HEK293 (cell line): ENCODE results near the gene PTPRK.

Experiments
- CTCF ChIA-PET: fragments of 350-600 bp; formaldehyde crosslinking; extraction: SDS; loops from one replicate; lab custom pipeline; 2021; ENCODE audit warnings: antibody characterized with exemption; lab: Yijun Ruan, JAX
- POLR2A ChIA-PET: fragments of 300-600 bp; formaldehyde crosslinking; extraction: SDS; loops from one replicate; lab custom pipeline; 2020; ENCODE audit warnings: antibody characterized with exemption, inconsistent platforms; lab: Yijun Ruan, JAX
- H3K27ac ChIP-seq: fragments of 200-500 bp; sonication (Bioruptor generic); 2 replicates; pipeline ENCODE4 v1.5.1; 2014; ENCODE audit warnings: low read depth, low read length, control low read depth, inconsistent platforms; ENCODE audit errors: extremely low read depth
- H3K36me3 ChIP-seq, 2 experiments: fragments of 200-500 bp in 1 of 2; sonication (Bioruptor generic) in 1 of 2; 1 replicate in 1 of 2; 2 replicates in 1 of 2; pipeline ENCODE4 v1.5.1; 2014 to 2017; ENCODE audit warnings: inconsistent platforms in 2 of 2, low read length in 2 of 2; ENCODE audit not compliant: control insufficient read depth in 2 of 2, insufficient read depth in 1 of 2
- H3K4me1 ChIP-seq: fragments of 200-500 bp; sonication (Bioruptor generic); 2 replicates; pipeline ENCODE4 v1.5.1; 2014; ENCODE audit warnings: mild to moderate bottlenecking, low read length, inconsistent platforms; ENCODE audit not compliant: control insufficient read depth, insufficient read depth
- H3K4me3 ChIP-seq: 2 replicates; pipeline ENCODE4 v1.5.1; 2011; ENCODE audit warnings: low read depth, mild to moderate bottlenecking, control low read depth, low read length, moderate library complexity
- H3K9me3 ChIP-seq: fragments of 200-500 bp; sonication (Bioruptor generic); 2 replicates; pipeline ENCODE4 v1.5.1; 2014; ENCODE audit warnings: low read depth, low read length, inconsistent platforms; ENCODE audit not compliant: control insufficient read depth, insufficient read depth
- EGR2 ChIP-seq: fragments of 450-650 bp; formaldehyde crosslinking; IDR thresholded peaks from 2 replicates; pipeline ENCODE4 v1.5.1; 2016; ENCODE audit warnings: low read depth, missing biosample characterization, missing genetic modification characterization
- GLI2 ChIP-seq: fragments of 450-650 bp; formaldehyde crosslinking; IDR thresholded peaks from 2 replicates; pipeline ENCODE4; 2017; ENCODE audit warnings: missing biosample characterization, missing genetic modification characterization, low read depth, borderline replicate concordance
- MZF1 ChIP-seq: fragments of 450-650 bp; formaldehyde crosslinking; IDR thresholded peaks from 2 replicates; pipeline ENCODE4 v1.5.1; 2017; ENCODE audit warnings: missing biosample characterization, missing genetic modification characterization, borderline replicate concordance
- PRDM6 ChIP-seq: fragments of 450-650 bp; formaldehyde crosslinking; IDR thresholded peaks from 2 replicates; pipeline ENCODE4 v1.5.1; 2017; ENCODE audit warnings: missing biosample characterization, missing genetic modification characterization
- SCRT1 ChIP-seq: fragments of 450-650 bp; formaldehyde crosslinking; IDR thresholded peaks from 2 replicates; pipeline ENCODE4 v1.5.1; 2016; ENCODE audit warnings: missing biosample characterization, missing genetic modification characterization, borderline replicate concordance
- SP7 ChIP-seq: fragments of 450-650 bp; formaldehyde crosslinking; IDR thresholded peaks from 2 replicates; pipeline ENCODE4 v1.5.1; 2016; ENCODE audit warnings: missing biosample characterization, missing genetic modification characterization
- TRIM28 ChIP-seq: IDR thresholded peaks from 2 replicates; pipeline ENCODE4 v1.6.1; 2011; ENCODE audit warnings: low read length, control low read depth, borderline replicate concordance
- YY2 ChIP-seq: fragments of 450-650 bp; formaldehyde crosslinking; IDR thresholded peaks from 2 replicates; pipeline ENCODE4 v1.5.1; 2016; ENCODE audit warnings: missing biosample characterization, missing genetic modification characterization
- ZNF266 ChIP-seq: fragments of 450-650 bp; formaldehyde crosslinking; IDR thresholded peaks from 2 replicates; pipeline ENCODE4 v1.5.1; 2016; ENCODE audit warnings: missing biosample characterization, missing genetic modification characterization, low read depth
- ZNF335 ChIP-seq: fragments of 450-650 bp; formaldehyde crosslinking; conservative IDR thresholded peaks from 2 replicates; pipeline ENCODE4 v1.5.1; 2016; ENCODE audit warnings: missing biosample characterization, missing genetic modification characterization
- ZNF366 ChIP-seq: fragments of 450-650 bp; formaldehyde crosslinking; conservative IDR thresholded peaks from 2 replicates; pipeline ENCODE4 v1.5.1; 2016; ENCODE audit warnings: missing biosample characterization, missing genetic modification characterization
- ZNF426 ChIP-seq: fragments of 450-650 bp; formaldehyde crosslinking; IDR thresholded peaks from 2 replicates; pipeline ENCODE4 v1.5.1; 2017; ENCODE audit warnings: missing biosample characterization, missing genetic modification characterization, mild to moderate bottlenecking, inconsistent platforms, moderate library complexity
- ZNF530 ChIP-seq: fragments of 450-650 bp; formaldehyde crosslinking; IDR thresholded peaks from 2 replicates; pipeline ENCODE4 v1.5.1; 2016; ENCODE audit warnings: low read depth, missing biosample characterization, missing genetic modification characterization
- ZNF629 ChIP-seq: fragments of 450-650 bp; formaldehyde crosslinking; IDR thresholded peaks from 2 replicates; pipeline ENCODE4 v1.5.1; 2017; ENCODE audit warnings: missing biosample characterization, missing genetic modification characterization
- ZNF670 ChIP-seq: fragments of 450-650 bp; formaldehyde crosslinking; IDR thresholded peaks from 2 replicates; pipeline ENCODE4 v1.5.1; 2016; ENCODE audit warnings: missing biosample characterization, missing genetic modification characterization, low read depth
- ZNF785 ChIP-seq: fragments of 450-650 bp; formaldehyde crosslinking; IDR thresholded peaks from 2 replicates; pipeline ENCODE4 v1.5.1; 2016; ENCODE audit warnings: missing biosample characterization, missing genetic modification characterization
- ZNF792 ChIP-seq: fragments of 450-650 bp; formaldehyde crosslinking; IDR thresholded peaks from 2 replicates; pipeline ENCODE4 v1.5.1; 2016; ENCODE audit warnings: missing biosample characterization, missing genetic modification characterization
- ZNF843 ChIP-seq: fragments of 450-650 bp; formaldehyde crosslinking; IDR thresholded peaks from 2 replicates; pipeline ENCODE4 v1.5.1; 2016; ENCODE audit warnings: missing biosample characterization, missing genetic modification characterization
- ZSCAN4 ChIP-seq: fragments of 450-650 bp; formaldehyde crosslinking; IDR thresholded peaks from 2 replicates; pipeline ENCODE4 v1.5.1; 2017; ENCODE audit warnings: missing biosample characterization, missing genetic modification characterization
- ZXDB ChIP-seq: fragments of 450-650 bp; formaldehyde crosslinking; IDR thresholded peaks from 2 replicates; pipeline ENCODE4 v1.5.1; 2016; ENCODE audit warnings: missing biosample characterization, missing genetic modification characterization
- TF ChIP-seq, protein P1 (sequence below): fragments of 450-650 bp; formaldehyde crosslinking; conservative IDR thresholded peaks from 2 replicates; pipeline ENCODE4 v1.5.1; 2016; ENCODE audit warnings: low read depth, missing biosample characterization, missing genetic modification characterization
- TF ChIP-seq, protein P2 (sequence below): fragments of 450-650 bp; IDR thresholded peaks from 2 replicates; pipeline ENCODE4 v1.5.1; 2018; ENCODE audit warnings: missing biosample characterization, mild to moderate bottlenecking, missing genetic modification characterization

Gene PTPRK

DNA sequence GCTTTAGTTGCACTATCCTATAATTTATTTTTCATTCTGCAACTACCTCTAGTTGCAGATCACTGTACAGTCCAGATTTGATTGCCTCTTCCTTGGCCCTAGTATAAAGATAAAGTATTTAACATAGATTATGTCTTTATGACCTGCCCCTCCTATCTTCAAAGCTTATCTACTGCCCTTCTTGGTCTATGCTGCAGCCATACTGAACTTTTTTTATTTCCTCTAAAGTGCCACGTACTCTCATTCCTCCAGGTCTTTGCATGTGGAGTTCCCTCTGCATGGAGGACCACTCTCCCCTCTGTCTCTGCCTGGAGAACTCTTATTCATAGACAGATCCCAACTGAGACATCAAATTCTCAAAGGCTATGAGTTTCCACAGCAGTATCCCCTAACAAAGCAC lies 168.0 kb downstream of the PTPRK start (continued):
- TF ChIP-seq ZNF792 (tag by site-specific recombination) (no peak), ZNF670 (no peak), SCRT1 (no peak)
- TF ChIP-seq, protein P1, sequence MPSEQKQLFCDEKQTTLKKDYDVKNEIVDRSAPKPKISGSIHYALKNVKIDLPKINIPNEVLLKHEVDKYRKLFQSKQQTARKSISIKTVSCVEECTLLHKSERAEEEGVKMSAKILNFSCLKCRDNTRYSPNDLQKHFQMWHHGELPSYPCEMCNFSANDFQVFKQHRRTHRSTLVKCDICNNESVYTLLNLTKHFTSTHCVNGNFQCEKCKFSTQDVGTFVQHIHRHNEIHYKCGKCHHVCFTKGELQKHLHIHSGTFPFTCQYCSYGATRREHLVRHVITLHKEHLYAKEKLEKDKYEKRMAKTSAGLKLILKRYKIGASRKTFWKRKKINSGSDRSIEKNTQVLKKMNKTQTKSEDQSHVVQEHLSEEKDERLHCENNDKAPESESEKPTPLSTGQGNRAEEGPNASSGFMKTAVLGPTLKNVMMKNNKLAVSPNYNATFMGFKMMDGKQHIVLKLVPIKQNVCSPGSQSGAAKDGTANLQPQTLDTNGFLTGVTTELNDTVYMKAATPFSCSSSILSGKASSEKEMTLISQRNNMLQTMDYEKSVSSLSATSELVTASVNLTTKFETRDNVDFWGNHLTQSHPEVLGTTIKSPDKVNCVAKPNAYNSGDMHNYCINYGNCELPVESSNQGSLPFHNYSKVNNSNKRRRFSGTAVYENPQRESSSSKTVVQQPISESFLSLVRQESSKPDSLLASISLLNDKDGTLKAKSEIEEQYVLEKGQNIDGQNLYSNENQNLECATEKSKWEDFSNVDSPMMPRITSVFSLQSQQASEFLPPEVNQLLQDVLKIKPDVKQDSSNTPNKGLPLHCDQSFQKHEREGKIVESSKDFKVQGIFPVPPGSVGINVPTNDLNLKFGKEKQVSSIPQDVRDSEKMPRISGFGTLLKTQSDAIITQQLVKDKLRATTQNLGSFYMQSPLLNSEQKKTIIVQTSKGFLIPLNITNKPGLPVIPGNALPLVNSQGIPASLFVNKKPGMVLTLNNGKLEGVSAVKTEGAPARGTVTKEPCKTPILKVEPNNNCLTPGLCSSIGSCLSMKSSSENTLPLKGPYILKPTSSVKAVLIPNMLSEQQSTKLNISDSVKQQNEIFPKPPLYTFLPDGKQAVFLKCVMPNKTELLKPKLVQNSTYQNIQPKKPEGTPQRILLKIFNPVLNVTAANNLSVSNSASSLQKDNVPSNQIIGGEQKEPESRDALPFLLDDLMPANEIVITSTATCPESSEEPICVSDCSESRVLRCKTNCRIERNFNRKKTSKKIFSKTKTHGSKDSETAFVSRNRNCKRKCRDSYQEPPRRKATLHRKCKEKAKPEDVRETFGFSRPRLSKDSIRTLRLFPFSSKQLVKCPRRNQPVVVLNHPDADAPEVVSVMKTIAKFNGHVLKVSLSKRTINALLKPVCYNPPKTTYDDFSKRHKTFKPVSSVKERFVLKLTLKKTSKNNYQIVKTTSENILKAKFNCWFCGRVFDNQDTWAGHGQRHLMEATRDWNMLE (tag by site-specific recombination): no peak

- peaks cover 11% of the 10 kb centered on the region for H3K4me1 ChIP-seq
- 0 out of 2 replicates have a peak overlapping the region, but pooled peaks have one; percentile 2 for H3K27ac ChIP-seq
- TF ChIP-seq ZNF843 (tag by site-specific recombination): 0 out of 2 replicates have a peak, but pooled peaks have one; percentile 2
- TF ChIP-seq YY2 (tag by site-specific recombination): no peak
- TF ChIP-seq SP7 (tag by site-specific recombination): peak; percentile 1; the same call in 1 of the 2 replicates
- TF ChIP-seq ZNF335 (tag by site-specific recombination): 0 out of 2 replicates have a peak, but pooled peaks have one; percentile 30
- ChIA-PET POLR2A (no interaction called here), CTCF (interaction anchor here (0.9 kb wide), 1 partner anchor 37 kb away, joined by 3 read pairs; no protein-coding TSS in a partner anchor)
- H3K36me3 ChIP-seq: no peaks in the 10 kb centered on the region
- no peak overlapping the region for H3K4me3 ChIP-seq
- no peaks in the 10 kb centered on the region for H3K9me3 ChIP-seq
These were observed 169.2 kb downstream of the PTPRK start for GRCh38 chr6:128351255-128351514.

DNA sequence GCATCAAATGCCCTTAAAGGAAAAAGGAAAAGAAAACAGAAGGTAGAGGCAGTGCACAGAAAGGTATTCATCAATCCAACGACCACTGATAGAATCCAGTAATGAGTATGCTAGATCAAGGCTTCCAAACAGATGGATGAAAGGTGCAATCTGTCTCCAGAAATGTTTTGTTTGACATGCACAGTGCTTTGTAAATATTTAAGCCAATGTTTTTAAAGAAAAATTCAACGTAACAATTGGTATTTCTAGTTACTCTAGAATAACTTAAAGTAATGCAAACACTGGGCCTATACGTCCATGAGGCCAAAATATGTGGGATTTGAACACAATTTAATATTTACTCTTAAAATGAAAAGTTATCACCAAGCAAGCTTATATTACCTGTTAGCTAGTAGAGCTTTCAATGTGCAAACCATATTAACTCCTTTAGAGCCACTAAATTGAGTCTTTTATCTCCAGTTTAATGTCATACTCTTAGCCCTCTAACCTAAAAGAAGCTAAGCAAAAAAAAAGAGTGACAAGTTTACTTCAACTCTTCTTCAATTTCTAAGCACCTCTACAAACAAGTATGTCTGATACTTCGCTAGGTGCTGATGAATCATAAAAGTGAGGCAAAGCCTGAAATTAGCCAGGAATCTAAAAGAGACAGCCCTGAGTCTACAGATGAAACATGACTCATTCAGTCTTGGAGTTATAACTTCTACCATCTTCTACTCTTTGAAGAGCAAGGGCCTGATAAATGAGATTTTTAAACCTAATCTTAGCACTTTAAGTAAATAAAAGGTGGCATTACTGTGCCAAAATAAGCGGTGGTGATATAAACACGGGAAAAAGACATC lies 169.8 kb downstream of the PTPRK start:
- no peaks in the 10 kb centered on the region for H3K9me3 ChIP-seq
- 0 out of 2 replicates have a peak overlapping the region, but pooled peaks have one; percentile 2 for H3K27ac ChIP-seq
- H3K4me1 ChIP-seq: peaks cover 11% of the 10 kb centered on the region
- H3K36me3 ChIP-seq: no peaks in the 10 kb centered on the region
- H3K4me3 ChIP-seq: no peak overlapping the region
- CTCF ChIA-PET: interaction anchor here (0.9 kb wide), 1 partner anchor 37 kb away, joined by 3 read pairs; no protein-coding TSS in a partner anchor
- POLR2A ChIA-PET: no interaction called here
- no peak for TF ChIP-seq GLI2 (tag by site-specific recombination)
- TF ChIP-seq PRDM6 (tag by site-specific recombination): peak; percentile 91
- TF ChIP-seq ZXDB (tag by site-specific recombination): peak; percentile 62; the same call in 1 of the 2 replicates
- TF ChIP-seq ZNF629 (tag by site-specific recombination): 0 out of 2 replicates have a peak, but pooled peaks have one; percentile 17
- no peak for TF ChIP-seq ZNF266 (tag by site-specific recombination)
- TF ChIP-seq, protein P2, sequence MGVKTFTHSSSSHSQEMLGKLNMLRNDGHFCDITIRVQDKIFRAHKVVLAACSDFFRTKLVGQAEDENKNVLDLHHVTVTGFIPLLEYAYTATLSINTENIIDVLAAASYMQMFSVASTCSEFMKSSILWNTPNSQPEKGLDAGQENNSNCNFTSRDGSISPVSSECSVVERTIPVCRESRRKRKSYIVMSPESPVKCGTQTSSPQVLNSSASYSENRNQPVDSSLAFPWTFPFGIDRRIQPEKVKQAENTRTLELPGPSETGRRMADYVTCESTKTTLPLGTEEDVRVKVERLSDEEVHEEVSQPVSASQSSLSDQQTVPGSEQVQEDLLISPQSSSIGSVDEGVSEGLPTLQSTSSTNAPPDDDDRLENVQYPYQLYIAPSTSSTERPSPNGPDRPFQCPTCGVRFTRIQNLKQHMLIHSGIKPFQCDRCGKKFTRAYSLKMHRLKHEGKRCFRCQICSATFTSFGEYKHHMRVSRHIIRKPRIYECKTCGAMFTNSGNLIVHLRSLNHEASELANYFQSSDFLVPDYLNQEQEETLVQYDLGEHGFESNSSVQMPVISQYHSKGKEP (tag by site-specific recombination): no peak
- TF ChIP-seq ZSCAN4 (tag by site-specific recombination): no peak
- TF ChIP-seq ZNF366 (tag by site-specific recombination): peak; percentile 31; the same call in 1 of the 2 replicates
- TF ChIP-seq MZF1 (tag by site-specific recombination): 0 out of 2 replicates have a peak, but pooled peaks have one; percentile 22
- TF ChIP-seq TRIM28: peak; percentile 33; the same call in 1 of the 2 replicates
- TF ChIP-seq ZNF335 (tag by site-specific recombination): peak; percentile 50
- TF ChIP-seq ZNF530 (tag by site-specific recombination): no peak
- TF ChIP-seq SP7 (tag by site-specific recombination): peak; percentile 50; the same call in 1 of the 2 replicates
- no peak for TF ChIP-seq ZNF426
- TF ChIP-seq EGR2: no peak
- no peak for TF ChIP-seq ZNF785 (tag by site-specific recombination)
- peak; percentile 38; the same call in 1 of the 2 replicates for TF ChIP-seq ZNF843 (tag by site-specific recombination)
